ENCODE results near the gene FCRL3.

GRCh38 chr1:157700305-157700704, 264 bp downstream of the FCRL3 start:
- TF ChIP-seq, protein P1, sequence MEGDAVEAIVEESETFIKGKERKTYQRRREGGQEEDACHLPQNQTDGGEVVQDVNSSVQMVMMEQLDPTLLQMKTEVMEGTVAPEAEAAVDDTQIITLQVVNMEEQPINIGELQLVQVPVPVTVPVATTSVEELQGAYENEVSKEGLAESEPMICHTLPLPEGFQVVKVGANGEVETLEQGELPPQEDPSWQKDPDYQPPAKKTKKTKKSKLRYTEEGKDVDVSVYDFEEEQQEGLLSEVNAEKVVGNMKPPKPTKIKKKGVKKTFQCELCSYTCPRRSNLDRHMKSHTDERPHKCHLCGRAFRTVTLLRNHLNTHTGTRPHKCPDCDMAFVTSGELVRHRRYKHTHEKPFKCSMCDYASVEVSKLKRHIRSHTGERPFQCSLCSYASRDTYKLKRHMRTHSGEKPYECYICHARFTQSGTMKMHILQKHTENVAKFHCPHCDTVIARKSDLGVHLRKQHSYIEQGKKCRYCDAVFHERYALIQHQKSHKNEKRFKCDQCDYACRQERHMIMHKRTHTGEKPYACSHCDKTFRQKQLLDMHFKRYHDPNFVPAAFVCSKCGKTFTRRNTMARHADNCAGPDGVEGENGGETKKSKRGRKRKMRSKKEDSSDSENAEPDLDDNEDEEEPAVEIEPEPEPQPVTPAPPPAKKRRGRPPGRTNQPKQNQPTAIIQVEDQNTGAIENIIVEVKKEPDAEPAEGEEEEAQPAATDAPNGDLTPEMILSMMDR (conservative IDR thresholded peaks at IDR 0.05; ENCODE audit: low read length), result no peak
- TF ChIP-seq EZH2phosphoT487 (IDR thresholded peaks at IDR 0.05; ENCODE audit: borderline replicate concordance), result no peak

Data from Loucy (cell line).